22Rv1 (cell line): ENCODE measurements around the gene MKRN2OS.

Experiments used
- ZFX ChIP-seq: fragments of 450-650 bp; IDR thresholded peaks from 2 replicates; pipeline ENCODE4 v1.6.1; 2017; ENCODE audit warnings: antibody characterized with exemption, borderline replicate concordance
- TF ChIP-seq, protein P1 (sequence below): fragments of 450-650 bp; IDR thresholded peaks from 2 replicates; pipeline ENCODE4 v1.5.1; 2017; ENCODE audit warnings: mild to moderate bottlenecking

- TF ChIP-seq, protein P1, sequence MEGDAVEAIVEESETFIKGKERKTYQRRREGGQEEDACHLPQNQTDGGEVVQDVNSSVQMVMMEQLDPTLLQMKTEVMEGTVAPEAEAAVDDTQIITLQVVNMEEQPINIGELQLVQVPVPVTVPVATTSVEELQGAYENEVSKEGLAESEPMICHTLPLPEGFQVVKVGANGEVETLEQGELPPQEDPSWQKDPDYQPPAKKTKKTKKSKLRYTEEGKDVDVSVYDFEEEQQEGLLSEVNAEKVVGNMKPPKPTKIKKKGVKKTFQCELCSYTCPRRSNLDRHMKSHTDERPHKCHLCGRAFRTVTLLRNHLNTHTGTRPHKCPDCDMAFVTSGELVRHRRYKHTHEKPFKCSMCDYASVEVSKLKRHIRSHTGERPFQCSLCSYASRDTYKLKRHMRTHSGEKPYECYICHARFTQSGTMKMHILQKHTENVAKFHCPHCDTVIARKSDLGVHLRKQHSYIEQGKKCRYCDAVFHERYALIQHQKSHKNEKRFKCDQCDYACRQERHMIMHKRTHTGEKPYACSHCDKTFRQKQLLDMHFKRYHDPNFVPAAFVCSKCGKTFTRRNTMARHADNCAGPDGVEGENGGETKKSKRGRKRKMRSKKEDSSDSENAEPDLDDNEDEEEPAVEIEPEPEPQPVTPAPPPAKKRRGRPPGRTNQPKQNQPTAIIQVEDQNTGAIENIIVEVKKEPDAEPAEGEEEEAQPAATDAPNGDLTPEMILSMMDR: no peak
- no peak for TF ChIP-seq ZFX
Observed at GRCh38 chr3:12584083-12584482, 38.8 kb upstream of the MKRN2OS start.
